Measurements from ENCODE around the gene ABCA1.
"Not testable (repeated sequence)": the region's sequence is repeated elsewhere in the genome, so short reads cannot be mapped to it uniquely, and the experiment has no call there.

Gene ABCA1

DNA sequence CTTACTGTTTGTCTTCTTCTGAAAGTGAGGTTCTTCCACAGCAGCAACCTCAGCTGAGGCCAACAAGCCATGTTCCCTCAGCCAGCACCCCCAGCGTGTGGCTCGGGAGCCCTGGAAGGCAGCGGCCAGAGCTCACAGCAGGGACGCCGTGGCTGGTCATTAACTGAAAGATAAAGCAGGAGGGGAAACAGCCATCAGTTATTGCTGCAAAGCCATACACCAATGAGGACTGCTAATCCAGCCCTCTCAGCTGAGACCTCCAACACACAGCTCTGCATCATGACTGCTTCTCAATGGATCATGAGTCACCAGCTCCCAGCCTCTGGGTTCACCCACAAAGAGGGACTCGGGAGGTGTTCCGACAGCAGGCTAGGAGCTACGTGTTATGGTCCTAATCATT, 24.3 kb downstream of the ABCA1 start:
- FAIRE-seq = no peak

DNA sequence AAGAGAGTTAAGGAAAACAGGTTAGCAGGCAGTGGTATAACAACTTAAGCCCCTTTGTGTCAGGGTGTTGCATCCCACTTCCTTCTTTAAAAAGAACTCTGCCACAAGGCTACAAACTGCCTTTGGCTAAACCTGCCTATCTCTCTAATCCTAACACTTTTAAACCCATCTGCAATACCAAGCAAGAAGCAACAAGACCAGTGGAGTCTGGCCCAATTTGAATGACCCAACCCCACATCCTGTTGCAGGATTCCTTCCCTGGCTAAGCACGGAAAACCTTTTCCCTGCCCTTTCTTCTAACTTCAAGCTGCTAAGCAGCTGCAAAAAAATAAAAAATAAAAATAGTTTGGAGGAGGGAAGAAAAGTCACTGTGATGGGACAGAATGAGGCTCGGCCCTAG, 27.1 kb downstream of the ABCA1 start:
- FAIRE-seq = no peak

DNA sequence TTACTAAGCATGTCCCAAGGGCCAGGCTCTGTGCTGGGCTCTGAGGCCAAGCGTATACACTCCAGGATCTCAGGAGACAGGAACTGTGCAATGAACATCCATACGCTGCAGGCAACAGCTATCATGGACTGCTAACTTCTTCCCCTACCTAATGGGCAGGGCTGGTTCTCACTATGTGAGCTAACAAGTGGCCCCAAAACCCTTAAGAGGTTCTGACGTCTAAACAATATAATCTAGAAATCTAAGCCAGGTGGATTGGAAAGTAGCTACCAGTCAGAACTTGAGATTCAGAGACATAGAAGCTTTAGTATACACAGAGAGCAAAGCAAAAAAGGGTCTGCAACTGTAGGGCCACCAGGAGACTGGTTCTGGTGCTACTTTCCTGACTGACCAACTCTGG, 27.6 kb downstream of the ABCA1 start:
- FAIRE-seq = no peak

DNA sequence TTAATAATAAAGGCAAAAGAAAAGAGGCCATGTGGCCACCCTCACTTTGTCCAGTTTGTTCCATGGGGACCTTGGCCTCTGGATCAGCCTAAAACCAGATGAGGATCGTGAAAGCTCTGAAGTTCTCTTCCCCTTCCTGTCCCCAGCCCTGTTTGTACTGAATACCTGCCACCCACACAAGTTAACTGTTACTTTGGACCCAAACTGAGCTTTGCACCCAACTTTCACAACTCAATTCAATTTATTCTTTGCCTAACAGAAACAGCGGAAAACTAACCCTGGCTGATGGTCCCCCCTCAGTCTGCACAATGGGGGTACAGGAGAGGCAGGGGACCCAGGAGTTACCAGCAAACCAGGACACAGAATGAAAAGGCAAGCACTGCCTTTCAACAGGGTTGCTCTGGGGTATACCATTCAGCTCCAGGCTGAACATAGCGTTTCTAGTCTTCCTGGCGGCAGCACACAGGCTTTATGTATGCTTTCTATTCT, 28.2 kb downstream of the ABCA1 start:
- FAIRE-seq = no peak

DNA sequence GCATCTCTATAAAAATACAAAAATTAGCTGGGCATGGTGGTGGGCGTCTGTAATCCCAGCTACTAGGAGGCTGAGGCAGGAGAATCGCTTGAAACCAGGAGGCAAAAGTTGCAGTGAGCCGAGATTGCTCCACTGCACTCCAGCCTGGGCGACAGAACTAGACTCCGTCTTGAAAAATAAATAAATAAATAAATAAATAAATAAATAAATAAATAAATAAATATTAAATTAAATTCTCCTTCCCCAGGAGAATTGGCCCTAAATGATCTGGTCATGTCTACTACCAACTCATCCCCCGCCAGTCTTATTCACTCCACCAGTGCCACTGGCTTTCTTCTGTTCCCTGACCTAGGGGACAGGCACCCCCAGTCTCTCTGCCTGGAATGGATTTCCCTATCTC, 29.6 kb downstream of the ABCA1 start:
- not testable (repeated sequence) for FAIRE-seq

DNA sequence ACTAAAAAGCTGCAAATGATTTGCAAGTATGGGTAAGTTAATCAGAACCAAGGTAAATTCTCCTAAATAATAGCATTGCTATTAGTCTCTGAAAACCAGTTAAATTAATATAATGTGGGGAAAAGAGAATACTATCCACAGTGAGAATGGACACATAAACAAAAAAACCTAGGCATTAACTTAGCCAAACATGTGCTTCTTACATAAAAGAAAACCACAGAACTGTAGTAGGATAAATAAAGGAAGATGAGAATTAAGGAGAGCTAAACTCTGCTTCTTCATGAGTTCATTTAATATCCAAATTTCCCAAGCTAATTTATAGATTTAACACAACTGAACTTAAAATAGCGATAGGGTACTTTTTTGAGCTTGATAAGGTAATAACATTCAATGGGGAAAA, 31.8 kb downstream of the ABCA1 start:
- FAIRE-seq = no peak

DNA sequence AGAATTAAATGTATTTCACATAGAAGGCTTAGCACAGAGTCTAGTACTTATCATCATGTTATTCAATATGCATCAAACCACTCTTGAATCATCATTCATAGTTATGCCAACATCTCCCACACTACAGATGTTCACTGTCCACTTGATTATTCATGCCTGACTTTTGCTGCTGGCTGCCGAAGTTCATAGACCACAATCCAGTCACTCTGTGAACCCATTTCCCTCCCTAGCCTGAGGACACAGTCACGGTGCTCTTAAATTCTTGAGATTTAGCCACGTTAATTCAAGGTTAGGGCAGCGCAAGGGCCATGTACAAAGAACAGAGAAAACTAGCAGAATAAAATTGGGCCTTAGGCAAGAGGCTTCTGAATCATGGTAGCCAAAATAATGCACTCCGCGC, 32.4 kb downstream of the ABCA1 start:
- no peak for FAIRE-seq

DNA sequence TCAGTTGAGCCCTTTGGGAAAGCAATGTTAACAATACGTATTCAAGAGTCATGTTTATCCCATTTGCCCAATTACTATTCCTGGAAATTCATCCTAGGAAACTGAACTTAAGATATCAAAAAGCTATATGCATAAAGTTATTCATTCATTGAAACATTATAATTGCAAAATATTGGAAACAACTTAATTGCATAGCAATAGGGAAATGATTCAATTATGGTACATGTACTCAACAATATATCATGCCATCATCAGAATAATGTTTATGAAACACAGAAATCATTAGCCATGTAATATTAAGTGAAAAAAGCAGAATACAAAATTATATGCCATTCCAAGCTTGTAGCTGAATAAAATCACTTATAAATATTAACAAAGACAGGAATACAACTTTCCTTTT, 35.3 kb downstream of the ABCA1 start:
- FAIRE-seq = no peak

DNA sequence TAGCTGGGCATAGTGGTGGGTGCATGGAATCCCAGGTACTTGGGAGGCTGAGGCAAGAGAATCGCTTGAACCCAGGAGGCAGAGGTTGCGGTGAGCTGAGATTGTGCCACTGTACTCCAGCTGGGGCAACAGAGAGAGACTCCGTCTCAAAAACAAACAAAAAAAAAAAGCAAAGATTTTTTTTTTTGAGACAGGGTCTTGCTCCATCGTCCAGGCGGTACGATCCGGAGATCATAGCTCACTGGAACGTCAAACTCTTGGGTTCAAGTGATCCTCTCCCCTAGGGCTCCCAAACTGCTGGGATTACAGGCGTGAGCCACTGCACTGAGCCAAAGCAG, 37.6 kb downstream of the ABCA1 start:
- no peak for FAIRE-seq

DNA sequence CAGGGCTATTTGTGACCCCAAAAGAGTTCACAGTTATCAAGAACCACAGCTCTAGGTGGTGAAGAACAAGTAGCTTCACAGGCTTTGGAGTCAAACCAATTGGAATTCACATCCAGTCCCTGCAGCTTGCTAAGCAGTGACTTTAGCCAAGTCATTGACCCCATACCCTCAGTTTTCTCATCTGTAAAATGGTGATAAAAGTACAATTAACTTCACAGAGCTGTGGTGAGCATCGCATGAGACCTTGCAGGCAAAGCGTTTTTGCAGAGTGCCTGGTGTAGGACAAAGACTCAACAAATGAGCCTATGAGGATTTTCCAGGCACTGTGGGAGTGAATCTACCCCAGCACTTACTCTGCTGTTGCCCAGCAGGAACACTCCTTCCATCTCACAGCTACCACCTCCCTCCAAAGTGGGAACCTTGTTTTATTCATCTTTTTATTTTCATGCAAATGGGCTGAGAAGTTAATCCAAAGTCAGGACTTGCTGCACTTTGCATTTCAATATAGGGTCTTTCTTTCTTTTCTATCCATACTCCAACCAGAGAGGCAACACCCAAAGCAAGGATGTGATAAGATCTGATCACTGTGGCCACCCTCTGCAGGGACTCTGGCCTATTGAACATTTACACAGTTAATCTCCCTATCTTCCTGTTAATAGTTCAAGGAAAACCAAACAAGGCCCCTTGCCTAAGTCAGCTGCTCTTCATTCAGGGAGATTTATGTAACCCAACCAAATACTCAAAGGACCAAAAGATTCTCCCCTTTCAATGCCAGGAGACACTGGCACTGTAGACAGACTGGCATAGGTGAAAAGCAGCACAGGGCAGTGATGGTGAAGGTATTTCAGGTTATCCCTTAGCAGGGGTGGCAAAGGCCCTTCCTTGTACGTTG, 41.9 kb downstream of the ABCA1 start:
- FAIRE-seq = no peak

DNA sequence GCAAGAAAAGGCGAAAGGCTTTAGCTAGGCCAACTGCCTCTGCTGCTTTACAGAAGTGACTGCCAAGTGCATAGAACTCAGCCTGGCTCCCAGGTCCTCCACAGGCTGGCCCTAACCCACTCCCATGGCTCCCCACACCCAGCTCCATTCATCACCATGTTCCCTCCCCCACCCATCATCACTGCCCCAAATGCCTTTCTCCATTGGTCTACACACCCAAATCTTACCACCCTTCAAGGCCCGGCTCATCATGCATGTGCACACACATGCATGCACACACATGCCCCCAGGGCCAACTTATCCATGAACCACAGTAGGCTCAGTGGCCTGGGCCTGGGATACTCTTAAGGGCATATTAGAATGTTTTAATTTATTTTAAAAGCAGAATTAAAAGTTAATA, 44.8 kb downstream of the ABCA1 start:
- no peak for FAIRE-seq

DNA sequence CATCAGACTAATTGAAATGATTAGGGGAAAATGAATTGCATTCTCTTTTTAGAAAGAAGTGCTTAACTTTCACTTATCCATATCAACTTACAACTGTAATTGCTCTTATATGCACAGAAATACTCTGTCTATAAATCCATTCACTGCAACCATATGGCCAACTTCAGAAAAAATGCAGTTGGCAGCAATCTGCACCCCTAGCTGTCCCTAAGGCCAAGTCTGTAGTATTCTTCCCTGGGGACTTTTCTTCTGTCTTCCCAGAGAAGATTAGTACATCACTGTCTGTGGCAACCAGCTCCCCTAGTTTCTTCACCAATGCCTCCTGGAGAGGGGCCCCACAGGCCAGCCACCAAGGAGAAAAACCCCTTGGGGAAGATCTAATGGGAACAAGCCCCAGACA, 45.4 kb downstream of the ABCA1 start:
- no peak for FAIRE-seq

DNA sequence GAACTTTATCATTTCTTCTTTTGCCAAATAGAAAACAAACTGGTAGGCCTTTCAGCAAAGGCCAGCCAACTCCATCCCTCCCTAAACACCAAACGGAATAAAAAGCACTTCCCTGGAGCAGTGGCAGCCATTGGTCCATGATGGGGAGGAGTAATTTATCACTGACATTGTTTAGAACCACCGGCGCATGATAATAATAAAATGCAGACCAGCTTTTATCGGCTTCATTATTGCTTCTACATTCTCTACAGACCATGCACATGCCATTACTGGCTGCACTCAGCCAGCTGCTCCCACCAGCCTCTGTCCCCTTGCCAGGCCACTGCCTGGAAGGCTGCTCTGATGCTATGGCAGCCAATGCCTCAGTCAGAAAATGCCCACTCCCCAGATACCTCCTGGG, 45.9 kb downstream of the ABCA1 start:
- no peak for FAIRE-seq

DNA sequence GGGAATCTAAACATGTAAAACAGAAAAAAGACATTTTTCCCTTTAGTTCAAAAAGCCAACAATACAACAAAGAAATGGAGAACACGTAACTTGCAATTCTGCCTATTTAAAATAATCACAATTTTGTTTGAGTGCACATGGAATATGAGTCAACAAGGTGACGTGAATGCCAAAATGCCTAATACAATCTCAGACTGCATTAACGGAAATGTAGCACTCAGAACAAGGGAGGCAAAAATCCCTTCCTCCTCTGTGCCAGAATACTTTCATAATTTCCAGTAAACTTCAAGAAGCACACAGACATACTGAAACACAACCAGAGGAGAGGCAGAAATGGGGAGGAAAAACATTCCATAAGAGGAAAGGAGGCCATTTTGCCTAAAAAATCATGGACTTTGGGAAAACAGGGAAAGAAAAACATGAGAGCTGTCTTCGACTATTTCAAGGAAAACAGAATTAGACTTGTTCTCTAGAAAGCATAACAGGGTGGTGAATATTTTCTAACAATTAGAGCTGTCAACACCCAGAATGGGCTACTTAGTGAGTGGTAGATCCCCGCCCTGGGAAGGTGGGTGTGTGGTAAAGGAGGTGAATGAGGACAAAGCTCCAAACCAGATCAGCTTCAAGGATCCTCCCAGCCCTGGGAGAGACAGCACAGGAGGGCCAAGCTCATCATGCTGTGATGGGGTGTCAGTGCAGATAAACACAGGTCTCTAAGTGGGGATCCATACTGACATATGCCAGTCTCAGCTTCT, 48.2 kb downstream of the ABCA1 start:
- no peak for FAIRE-seq

DNA sequence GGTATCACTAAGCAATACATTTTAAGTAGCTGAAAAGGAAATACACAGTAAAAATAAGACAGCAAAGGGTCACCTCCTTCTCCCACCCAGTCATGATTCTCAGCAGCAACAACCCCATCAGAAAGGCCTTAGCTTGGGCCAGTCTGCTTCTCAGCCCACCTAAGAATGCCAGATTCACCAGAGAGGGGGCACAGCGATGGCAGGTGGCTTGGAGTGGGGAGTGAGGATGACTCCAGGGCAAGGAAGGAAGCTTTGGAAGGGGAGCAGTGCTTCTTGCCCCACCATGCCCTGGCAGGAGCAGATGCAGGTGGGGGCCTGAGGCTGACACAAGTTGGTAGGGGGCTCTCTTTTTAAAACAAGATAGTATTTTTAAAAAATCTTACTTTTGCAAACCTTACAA, 51.4 kb downstream of the ABCA1 start:
- no peak for FAIRE-seq

DNA sequence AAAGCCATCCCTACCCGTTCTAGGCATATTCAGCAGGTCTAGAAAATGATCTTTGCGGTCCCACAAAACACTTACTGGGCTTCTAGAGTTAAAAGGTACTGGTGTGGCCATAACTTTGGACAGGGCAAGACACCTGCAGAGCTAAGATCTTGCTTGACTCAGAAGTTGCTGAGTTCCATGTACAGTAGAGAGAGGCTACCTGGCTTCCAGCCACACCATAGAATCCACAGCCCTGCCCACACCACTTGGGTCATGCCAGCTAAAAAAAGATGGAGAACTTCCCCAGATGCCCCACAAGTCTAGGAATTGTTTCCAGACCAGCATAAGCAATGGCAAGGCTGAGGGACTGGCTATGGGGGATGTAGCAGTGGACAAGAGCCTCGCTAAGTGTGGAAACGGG, 52.1 kb downstream of the ABCA1 start:
- no peak for FAIRE-seq

DNA sequence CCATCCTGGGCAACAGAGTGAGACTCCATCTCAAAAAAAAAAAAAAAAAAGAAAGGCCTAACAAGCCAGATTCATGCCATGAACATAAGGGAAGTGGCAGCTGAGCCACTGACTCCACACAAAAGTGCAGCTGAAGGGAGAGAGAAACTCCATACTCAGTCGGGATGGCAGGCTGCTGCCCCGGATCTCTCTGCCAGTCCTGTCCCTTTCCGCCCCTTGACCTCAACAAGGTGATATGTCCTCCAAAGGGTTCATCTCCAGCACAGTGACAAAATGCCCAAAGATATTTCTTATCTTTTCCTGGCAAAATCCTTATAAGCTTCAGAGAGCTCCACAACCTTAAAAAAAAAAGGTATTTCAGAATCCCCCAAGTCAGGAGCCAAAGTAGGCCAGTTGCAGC, 52.6 kb downstream of the ABCA1 start:
- no peak for FAIRE-seq

DNA sequence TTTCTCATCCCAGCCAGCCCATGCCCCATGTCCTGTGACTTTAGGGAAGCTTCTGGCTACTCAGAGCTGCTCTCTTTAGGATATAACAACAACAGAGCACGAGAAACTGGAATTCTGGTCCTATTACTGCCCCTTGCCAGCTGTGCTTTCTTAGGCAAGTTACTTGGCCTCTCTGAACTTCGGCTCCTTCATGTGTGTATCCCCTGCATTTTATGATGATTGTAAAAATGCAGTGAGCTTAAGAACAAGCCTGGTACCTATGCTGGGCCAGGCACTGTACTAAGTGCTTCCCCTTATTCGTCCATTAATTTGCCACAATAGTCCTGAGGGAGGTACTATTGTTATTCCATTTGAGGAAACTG, 54.5 kb downstream of the ABCA1 start:
- no peak for FAIRE-seq

DNA sequence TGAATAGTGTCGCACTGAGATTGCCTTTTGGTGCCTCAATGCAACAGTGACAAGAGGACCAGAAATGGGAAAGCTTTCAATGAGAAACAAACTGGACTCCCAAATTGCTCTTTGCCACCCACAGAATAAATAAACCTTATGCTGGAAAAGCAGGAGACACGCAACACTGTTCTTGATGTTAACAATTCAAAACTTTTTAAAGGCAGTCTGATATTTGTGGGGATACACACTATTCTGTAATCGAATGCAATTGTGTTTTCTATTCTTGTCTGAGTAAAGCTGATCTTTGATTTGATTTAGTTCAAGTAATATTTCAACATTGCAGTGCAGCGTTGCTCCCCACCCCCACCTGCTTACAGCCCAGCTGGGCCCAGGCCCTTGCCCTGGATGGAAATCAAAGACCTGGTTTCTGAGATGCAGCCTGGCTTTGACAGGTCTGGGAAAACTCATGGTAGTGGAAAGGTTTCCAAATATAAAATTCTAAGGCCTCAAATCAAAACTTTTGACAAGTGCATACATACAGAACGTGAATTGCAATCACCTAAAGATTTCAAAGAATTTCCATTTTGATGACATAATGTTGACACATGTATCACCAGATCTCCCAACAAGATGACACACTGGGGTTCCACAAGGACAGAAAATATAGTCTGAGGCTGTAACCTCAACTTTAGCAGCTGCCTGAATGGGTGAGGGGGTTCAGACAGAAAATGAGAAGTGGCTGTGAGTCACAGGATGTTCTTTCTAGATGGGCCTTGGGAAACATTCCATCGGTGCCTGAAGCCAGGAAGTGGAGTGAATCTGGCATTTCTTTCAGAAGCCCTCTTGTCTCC, 55.1 kb downstream of the ABCA1 start:
- FAIRE-seq = no peak

DNA sequence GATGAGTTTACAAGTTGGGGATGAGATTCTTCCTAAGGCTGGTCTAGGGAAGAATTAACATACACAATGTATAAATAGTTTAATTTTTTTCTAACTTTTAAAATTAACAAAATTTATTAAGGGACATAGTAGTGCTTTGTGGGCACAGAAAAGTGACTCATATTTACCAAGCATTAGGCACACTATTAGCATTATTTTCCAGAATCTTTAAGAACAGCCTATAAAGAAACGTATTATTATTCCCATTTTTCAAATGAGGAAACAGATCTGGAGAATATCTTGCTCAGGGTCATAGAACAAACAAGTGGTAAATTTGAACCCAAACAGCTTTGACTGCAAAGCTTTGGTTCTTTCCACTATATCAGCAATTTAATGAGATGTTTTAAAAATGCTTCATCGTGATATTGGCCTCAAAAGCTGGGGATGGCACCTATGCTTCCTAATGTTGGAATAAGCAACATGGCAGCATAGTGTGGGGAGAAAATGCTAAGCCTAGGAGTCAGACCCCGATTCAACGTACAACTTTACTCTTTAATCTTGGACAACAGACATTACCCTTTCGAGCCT, 55.9 kb downstream of the ABCA1 start:
- no peak for FAIRE-seq

DNA sequence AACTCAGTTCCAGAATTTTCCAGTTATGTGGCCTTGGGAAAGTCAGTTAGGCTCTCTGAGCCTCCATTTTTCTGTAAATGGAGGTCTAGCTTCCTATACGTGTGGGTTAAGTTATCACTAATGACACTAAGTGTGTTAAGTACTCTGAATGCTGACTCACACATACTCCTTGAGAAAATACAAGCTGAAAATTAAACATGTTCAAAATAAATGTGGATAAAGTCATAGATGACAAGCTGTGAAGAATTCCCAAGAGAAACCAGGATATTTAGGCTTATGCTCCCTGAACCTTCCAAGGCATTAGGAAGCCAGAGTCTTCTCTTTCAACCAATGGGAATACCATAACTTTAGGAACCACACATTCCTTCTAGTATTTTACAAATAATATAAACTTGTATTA, 58.1 kb downstream of the ABCA1 start:
- FAIRE-seq = no peak

DNA sequence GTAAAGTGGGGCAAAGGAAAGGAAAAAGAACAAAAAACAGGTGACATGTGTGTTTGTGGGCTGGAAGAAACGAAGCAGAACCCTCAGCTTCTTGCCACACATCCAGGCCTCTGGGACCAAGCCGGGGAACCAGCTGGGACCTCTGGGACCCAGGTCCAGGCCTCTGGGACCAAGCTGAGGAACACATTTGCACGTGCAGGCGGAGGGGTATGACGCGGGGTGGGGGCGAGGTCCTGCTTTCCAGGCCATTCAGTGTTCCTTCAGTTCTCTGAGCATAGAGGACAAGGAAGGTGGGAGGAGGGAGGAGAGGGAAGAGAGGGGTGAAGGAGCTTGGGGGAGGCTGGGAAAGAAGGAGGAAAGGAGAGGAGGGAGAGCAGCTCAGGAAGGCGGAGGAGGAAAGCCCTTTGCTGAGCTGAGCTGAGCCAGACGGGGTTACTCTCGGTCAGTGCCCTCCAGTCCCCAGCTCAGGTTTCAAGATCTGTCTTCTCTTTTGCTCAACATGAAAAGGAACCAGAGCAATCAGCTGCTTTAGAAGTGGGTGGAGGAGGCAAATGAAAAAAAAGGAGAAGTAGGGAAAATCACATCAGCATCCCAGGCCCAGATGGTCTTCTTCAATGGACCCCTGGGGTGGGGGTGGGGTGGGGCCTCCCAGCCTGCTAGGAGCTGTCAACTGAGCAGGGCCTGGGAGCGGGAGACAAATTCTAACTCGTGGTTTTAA, 59.1 kb downstream of the ABCA1 start:
- FAIRE-seq = no peak

DNA sequence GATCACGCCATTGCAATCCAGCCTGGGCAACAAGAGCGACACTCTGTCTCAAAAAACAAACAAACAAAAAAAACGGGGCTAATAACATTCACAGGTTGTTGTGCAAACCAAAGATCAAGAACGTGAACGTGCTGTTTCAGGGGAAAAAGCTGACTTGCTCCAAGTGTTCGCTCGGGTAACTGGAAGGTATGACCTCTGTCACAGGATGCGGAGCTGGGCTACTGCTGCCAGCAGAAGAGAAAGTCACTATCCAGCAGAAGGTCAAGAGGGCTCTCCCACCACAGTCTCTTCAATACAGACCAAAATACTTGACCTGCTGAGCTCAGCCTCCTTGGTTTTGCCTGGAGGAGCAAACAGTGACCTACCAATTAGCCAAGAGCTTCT, 59.7 kb downstream of the ABCA1 start:
- no peak for FAIRE-seq
